HFFc6 (cell line): Measurements from ENCODE around the gene ITLN1. TPM values are rescaled to one million over a fixed set of nuclear protein-coding genes. Genes with fewer than 3 reads are reported as not detected.

Experiments used
- DNase-seq: peaks from one replicate; pipeline ENCODE4 v3.0.0-alpha.2; 2018
- H3K27ac Mint-ChIP-seq: 2 replicates; pipeline ENCODE4 v1.8.0; 2020; ENCODE audit warnings: mild to moderate bottlenecking, mixed read lengths
- H3K27me3 Mint-ChIP-seq: 2 replicates; pipeline ENCODE4 v1.8.0; 2021; ENCODE audit warnings: mild to moderate bottlenecking, moderate library complexity, mixed read lengths; ENCODE audit not compliant: insufficient read depth
- H3K36me3 Mint-ChIP-seq: 2 replicates; pipeline ENCODE4 v1.8.0; 2021; ENCODE audit warnings: low read depth, mixed read lengths
- H3K4me1 Mint-ChIP-seq: 2 replicates; pipeline ENCODE4 v1.8.0; 2020; ENCODE audit warnings: low read depth, mixed read lengths
- H3K4me3 Mint-ChIP-seq: 2 replicates; pipeline ENCODE4 v1.8.0; 2020; ENCODE audit warnings: mild to moderate bottlenecking, moderate library complexity, mixed read lengths
- H3K9me3 Mint-ChIP-seq: 2 replicates; pipeline ENCODE4 v1.8.0; 2020; ENCODE audit warnings: mild to moderate bottlenecking, mixed read lengths
- CTCF ChIP-seq: fragments of 200-600 bp; sonication (generic); IDR thresholded peaks from 2 replicates; pipeline ENCODE4 v1.5.0; 2021; ENCODE audit warnings: antibody characterized with exemption, mild to moderate bottlenecking
- total RNA-seq, 6 experiments: library from RNA; stranded (reverse); fragmentation: NEBNext Ultra II Directional; extraction: Animal tissue kit (Norgen Biotek cat#: 25700); gene quantifications; 2 replicates in 1 of 6; 3 replicates in 5 of 6; pipeline ENCODE4 v1.2.3, GENCODE V29; 2021

The ITLN1 gene
- total RNA-seq, 6 experiments from 2014 or later: not detected

DNA sequence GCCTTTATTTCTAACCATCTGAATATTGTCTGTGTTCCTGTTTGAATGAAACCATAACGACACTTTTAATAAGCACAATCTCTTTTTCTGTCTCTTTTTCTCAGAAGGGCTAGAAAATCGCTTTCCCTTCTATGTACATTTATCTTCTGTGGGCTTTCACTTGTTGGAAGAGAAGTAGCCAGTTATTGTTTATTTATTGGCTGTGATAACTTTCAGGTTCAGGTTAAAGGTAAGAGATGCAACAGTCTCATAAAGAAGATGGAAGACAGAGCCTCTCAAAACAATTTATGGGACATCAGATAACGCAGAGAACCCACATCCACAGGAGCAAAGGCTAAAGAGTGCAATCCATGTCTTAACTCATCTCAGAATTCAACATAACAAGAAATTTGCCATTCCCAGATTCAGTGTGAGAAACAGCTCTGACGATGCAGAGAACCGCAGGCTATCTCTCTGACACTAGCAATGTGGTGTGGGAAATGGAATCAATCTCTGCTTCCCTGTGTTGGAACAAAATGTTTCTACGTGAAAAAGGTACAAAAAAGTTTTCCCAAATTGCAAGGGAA, 18.2 kb downstream of the ITLN1 start:
- Mint-ChIP-seq H3K9me3 (no peaks in the 10 kb centered on the region), H3K4me1 (no peaks in the 10 kb centered on the region), H3K4me3 (no peak overlapping the region), H3K27ac (no peak overlapping the region), H3K27me3 (peaks cover 10% of the 10 kb centered on the region), H3K36me3 (no peaks in the 10 kb centered on the region)
- no peak for DNase-seq
- TF ChIP-seq CTCF: no peak

DNA sequence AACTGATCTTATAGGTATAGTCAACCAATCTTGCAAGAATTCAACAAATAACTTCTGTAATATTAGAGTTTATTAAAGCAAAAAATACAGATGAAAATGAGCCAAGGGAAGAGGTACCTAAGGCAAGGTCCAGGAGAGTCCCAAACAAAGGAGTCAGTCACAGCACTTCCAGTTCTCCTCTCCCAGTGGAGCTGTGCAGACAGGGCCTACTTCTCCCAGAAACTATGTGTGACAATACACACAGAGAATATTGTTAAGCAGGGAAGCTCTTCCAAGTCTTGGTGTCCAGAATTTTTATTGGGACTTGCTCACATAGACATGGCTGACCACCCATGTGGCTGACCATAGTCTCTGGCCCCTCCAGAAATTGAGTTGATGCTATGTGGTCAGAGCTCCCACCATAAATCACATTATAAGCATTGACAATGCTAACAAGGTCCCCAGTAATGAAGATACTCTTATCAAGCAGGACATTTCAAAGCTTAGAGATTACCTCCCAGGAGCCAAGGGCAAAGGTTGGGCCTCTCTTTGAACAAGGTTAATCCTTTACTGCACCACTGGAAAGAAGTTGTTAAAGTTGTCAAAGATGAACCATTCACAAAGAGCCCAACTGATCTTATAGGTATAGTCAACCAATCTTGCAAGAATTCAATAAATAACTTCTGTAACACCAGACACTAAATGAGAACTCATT, 18.8 kb downstream of the ITLN1 start:
- Mint-ChIP-seq H3K27me3 (peaks cover 12% of the 10 kb centered on the region), H3K4me1 (no peaks in the 10 kb centered on the region), H3K27ac (no peak overlapping the region), H3K4me3 (no peak overlapping the region), H3K36me3 (no peaks in the 10 kb centered on the region), H3K9me3 (no peaks in the 10 kb centered on the region)
- DNase-seq: no peak
- TF ChIP-seq CTCF: no peak

GRCh38 chr1:160865337-160865736, 19.6 kb downstream of the ITLN1 start:
- no peak for DNase-seq
- H3K36me3 Mint-ChIP-seq: no peaks in the 10 kb centered on the region
- no peak for TF ChIP-seq CTCF
- H3K4me3 Mint-ChIP-seq: no peak overlapping the region
- no peaks in the 10 kb centered on the region for H3K4me1 Mint-ChIP-seq
- H3K9me3 Mint-ChIP-seq: no peaks in the 10 kb centered on the region
- H3K27me3 Mint-ChIP-seq: peaks cover 15% of the 10 kb centered on the region
- H3K27ac Mint-ChIP-seq: no peak overlapping the region

- Mint-ChIP-seq H3K9me3 (no peaks in the 10 kb centered on the region), H3K4me1 (no peaks in the 10 kb centered on the region), H3K27ac (no peak overlapping the region), H3K36me3 (no peaks in the 10 kb centered on the region), H3K4me3 (no peak overlapping the region), H3K27me3 (peaks cover 14% of the 10 kb centered on the region)
- no peak for DNase-seq
- TF ChIP-seq CTCF: no peak
Measured at GRCh38 chr1:160864173-160864572, 20.8 kb downstream of the ITLN1 start.

DNA sequence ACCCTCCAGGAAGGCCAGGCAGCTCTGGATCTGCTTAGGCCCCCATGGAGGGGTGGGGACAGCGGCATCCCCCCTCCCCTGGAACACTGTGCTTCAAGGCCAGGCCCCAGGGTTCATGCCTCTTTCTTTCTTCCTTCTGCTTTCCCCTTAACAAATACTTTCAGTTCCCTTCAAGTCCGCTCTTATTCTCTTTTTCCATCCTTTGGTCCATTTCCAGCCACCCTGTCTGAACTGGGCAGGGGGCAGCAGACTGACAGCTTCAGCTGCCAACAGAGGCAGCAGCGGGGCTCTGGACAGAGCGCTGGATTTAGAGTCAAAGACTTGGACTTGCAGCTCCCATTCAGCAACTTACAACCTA, 21.2 kb downstream of the ITLN1 start:
- Mint-ChIP-seq H3K36me3 (no peaks in the 10 kb centered on the region), H3K9me3 (no peaks in the 10 kb centered on the region), H3K27me3 (peaks cover 14% of the 10 kb centered on the region), H3K4me1 (no peaks in the 10 kb centered on the region), H3K27ac (no peak overlapping the region), H3K4me3 (no peak overlapping the region)
- DNase-seq: no peak
- TF ChIP-seq CTCF: no peak
